Neural progenitor cell (in vitro differentiated cells): ENCODE results near the gene MMD. TPM values are rescaled to one million over a fixed set of nuclear protein-coding genes. Genes with fewer than 3 reads are reported as not detected.

ENCODE experiments used
- DNase-seq: peaks from one replicate; pipeline ENCODE4 v3.0.0-alpha.2; 2016; ENCODE audit warnings: low spot score
- H2AFZ ChIP-seq: fragments of 200-600 bp; sonication (generic); replicated peaks from 2 replicates; pipeline ENCODE4 v1.6.1; 2016; ENCODE audit warnings: antibody characterized with exemption
- H3F3A ChIP-seq: fragments of 200-600 bp; sonication (generic); 2 replicates; pipeline ENCODE4 v1.6.1; 2016; ENCODE audit warnings: antibody characterized with exemption, low read depth
- H3K27ac ChIP-seq: fragments of 200-600 bp; sonication (generic); 2 replicates; pipeline ENCODE4 v1.5.1; 2016; ENCODE audit warnings: mild to moderate bottlenecking
- H3K27me3 ChIP-seq: fragments of 200-600 bp; sonication (generic); 2 replicates; pipeline ENCODE4 v1.6.1; 2016; ENCODE audit warnings: mild to moderate bottlenecking, moderate library complexity
- H3K36me3 ChIP-seq: fragments of 200-600 bp; sonication (generic); 2 replicates; pipeline ENCODE4 v1.5.1; 2016
- H3K4me1 ChIP-seq: fragments of 200-600 bp; sonication (generic); 2 replicates; pipeline ENCODE4 v1.6.1; 2016; ENCODE audit warnings: mixed run types
- H3K4me2 ChIP-seq: fragments of 200-600 bp; sonication (generic); 2 replicates; pipeline ENCODE4 v1.6.1; 2016
- H3K4me3 ChIP-seq: fragments of 200-600 bp; sonication (generic); 2 replicates; pipeline ENCODE4 v1.5.1; 2016
- H3K79me2 ChIP-seq: fragments of 200-600 bp; sonication (generic); 2 replicates; pipeline ENCODE4 v1.6.1; 2016; ENCODE audit warnings: low read depth
- H3K9ac ChIP-seq: fragments of 200-600 bp; sonication (generic); 2 replicates; pipeline ENCODE4 v1.6.1; 2016
- H3K9me3 ChIP-seq: fragments of 200-600 bp; sonication (generic); 2 replicates; pipeline ENCODE4 v1.5.1; 2016; ENCODE audit warnings: low read depth
- H4K20me1 ChIP-seq: fragments of 200-600 bp; sonication (generic); 2 replicates; pipeline ENCODE4 v1.6.1; 2016; ENCODE audit warnings: low read depth
- H3K27ac Mint-ChIP-seq: 3 replicates; pipeline ENCODE4 v1.8.0; 2021; ENCODE audit warnings: mixed read lengths
- H3K27me3 Mint-ChIP-seq: 2 replicates; pipeline ENCODE4 v1.8.0; 2022; ENCODE audit warnings: low read depth, mild to moderate bottlenecking, inconsistent platforms, moderate library complexity, mixed read lengths; ENCODE audit not compliant: insufficient read depth
- H3K36me3 Mint-ChIP-seq: 3 replicates; pipeline ENCODE4 v1.8.0; 2021; ENCODE audit warnings: mixed read lengths
- H3K4me1 Mint-ChIP-seq: 3 replicates; pipeline ENCODE4 v1.8.0; 2021; ENCODE audit warnings: mixed read lengths
- H3K4me3 Mint-ChIP-seq: 3 replicates; pipeline ENCODE4 v1.8.0; 2021; ENCODE audit warnings: mild to moderate bottlenecking, moderate library complexity, mixed read lengths
- H3K9me3 Mint-ChIP-seq: 3 replicates; pipeline ENCODE4 v1.8.0; 2020; ENCODE audit warnings: mixed read lengths
- CTCF ChIP-seq: fragments of 200-600 bp; sonication (generic); IDR thresholded peaks from 2 replicates; pipeline ENCODE4 v1.5.1; 2017; ENCODE audit warnings: antibody characterized with exemption, mild to moderate bottlenecking
- EZH2 ChIP-seq: fragments of 200-600 bp; sonication (generic); IDR thresholded peaks from 2 replicates; pipeline ENCODE4 v1.6.1; 2017; ENCODE audit warnings: antibody characterized with exemption, mild to moderate bottlenecking, moderate library complexity
- EZH2phosphoT487 ChIP-seq: fragments of 200-600 bp; sonication (generic); IDR thresholded peaks from 2 replicates; pipeline ENCODE4 v1.6.1; 2017; ENCODE audit warnings: antibody characterized with exemption
- total RNA-seq: library from RNA; depleted of rRNA; stranded (reverse); fragments of >200 nt; gene quantifications from 2 replicates; pipeline ENCODE4 v1.2.3, GENCODE V29; 2015; ENCODE audit warnings: low replicate concordance

Gene MMD
- total RNA-seq, 1 donor from 2014 or later: 122 TPM

DNA sequence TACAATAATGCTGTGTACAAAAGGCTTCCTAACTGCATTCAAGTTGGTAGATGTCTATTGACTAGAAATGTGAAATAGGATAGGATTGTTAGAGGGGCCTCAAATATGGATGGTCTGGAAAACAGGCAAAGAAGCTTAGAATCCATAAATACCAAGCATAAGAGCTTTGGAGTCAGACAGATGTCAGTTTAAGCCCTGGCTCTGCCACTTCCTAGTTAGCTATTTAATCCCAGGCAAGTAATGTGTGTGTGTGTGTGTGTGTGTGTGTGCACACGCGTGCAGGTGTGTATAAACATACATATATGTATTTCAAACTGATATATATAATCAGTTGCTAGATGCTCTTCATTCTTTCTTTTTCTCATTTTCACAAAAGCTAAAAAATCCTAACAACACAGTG lies 66.7 kb downstream of the MMD start:
- Mint-ChIP-seq H3K36me3 (no peaks in the 10 kb centered on the region), H3K27ac (no peak overlapping the region), H3K9me3 (no peaks in the 10 kb centered on the region), H3K27me3 (no peaks in the 10 kb centered on the region), H3K4me1 (no peaks in the 10 kb centered on the region), H3K4me3 (no peak overlapping the region)
- Histone ChIP-seq H3K4me1 (peaks cover 12% of the 10 kb centered on the region), H4K20me1 (no peaks in the 10 kb centered on the region), H3K27me3 (no peaks in the 10 kb centered on the region), H3K4me3 (no peak overlapping the region), H3K4me2 (no peak overlapping the region), H3K9ac (no peak overlapping the region), H3K36me3 (no peaks in the 10 kb centered on the region), H3K27ac (no peak overlapping the region), H3K79me2 (no peaks in the 10 kb centered on the region), H3F3A (no peaks in the 10 kb centered on the region), H3K9me3 (no peaks in the 10 kb centered on the region), H2AFZ (no peak overlapping the region)
- TF ChIP-seq EZH2phosphoT487: no peak
- TF ChIP-seq CTCF: no peak
- TF ChIP-seq EZH2: no peak
- no peak for DNase-seq

DNA sequence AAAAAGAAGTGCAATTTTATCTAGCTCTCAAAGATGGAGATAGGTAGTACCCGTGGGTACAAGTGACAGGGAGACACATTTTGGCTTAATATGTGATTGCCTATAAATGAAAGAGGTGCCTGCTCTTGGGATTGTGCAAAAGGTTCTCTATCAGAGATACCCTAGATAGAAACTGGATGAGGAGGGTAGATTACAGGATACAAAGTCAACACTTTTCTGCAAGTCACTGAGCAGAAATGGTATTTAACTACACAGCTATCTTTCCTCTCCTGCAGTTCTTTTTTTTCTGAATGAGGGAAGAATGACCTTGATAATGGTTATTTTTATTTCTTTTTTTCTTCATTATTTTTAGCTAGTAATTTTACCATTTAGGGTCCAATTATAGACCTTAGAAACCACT lies 67.6 kb downstream of the MMD start:
- Histone ChIP-seq H3K4me3 (no peak overlapping the region), H4K20me1 (no peaks in the 10 kb centered on the region), H3K9me3 (no peaks in the 10 kb centered on the region), H3K4me1 (peaks cover 12% of the 10 kb centered on the region), H3K27me3 (no peaks in the 10 kb centered on the region), H2AFZ (no peak overlapping the region), H3K27ac (no peak overlapping the region), H3K79me2 (no peaks in the 10 kb centered on the region), H3K4me2 (no peak overlapping the region), H3K9ac (no peak overlapping the region), H3K36me3 (no peaks in the 10 kb centered on the region), H3F3A (no peaks in the 10 kb centered on the region)
- Mint-ChIP-seq H3K27me3 (no peaks in the 10 kb centered on the region), H3K27ac (no peak overlapping the region), H3K4me1 (no peaks in the 10 kb centered on the region), H3K4me3 (no peak overlapping the region), H3K9me3 (no peaks in the 10 kb centered on the region), H3K36me3 (no peaks in the 10 kb centered on the region)
- DNase-seq: no peak
- no peak for TF ChIP-seq CTCF
- no peak for TF ChIP-seq EZH2
- no peak for TF ChIP-seq EZH2phosphoT487

DNA sequence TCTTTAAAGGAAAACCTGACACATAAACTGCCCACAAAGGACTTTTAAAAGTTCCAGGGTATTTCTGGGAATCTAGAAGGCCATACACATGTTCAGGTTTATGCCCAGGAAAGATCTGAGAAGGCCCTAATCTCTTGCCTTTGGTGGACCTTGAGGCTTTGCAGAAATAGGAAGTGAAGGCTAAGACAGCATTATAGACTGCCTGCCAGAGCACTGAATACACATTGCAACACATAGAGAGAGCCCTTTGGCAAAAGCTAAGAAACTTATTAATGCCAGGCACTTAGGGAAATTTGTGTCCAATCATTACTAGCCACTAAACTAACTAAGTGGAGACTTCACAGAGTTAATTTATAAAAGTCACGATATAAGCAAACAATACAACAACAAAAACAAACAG lies 70.4 kb downstream of the MMD start:
- Mint-ChIP-seq H3K9me3 (peaks cover 2% of the 10 kb centered on the region), H3K27ac (no peak overlapping the region), H3K36me3 (no peaks in the 10 kb centered on the region), H3K4me1 (no peaks in the 10 kb centered on the region), H3K4me3 (no peak overlapping the region), H3K27me3 (peaks cover 5% of the 10 kb centered on the region)
- DNase-seq: no peak
- Histone ChIP-seq H3K27me3 (no peaks in the 10 kb centered on the region), H3K27ac (no peak overlapping the region), H4K20me1 (no peaks in the 10 kb centered on the region), H3K4me2 (no peak overlapping the region), H3K36me3 (no peaks in the 10 kb centered on the region), H3F3A (no peaks in the 10 kb centered on the region), H3K79me2 (no peaks in the 10 kb centered on the region), H2AFZ (peak overlapping the region; percentile 94), H3K4me3 (no peak overlapping the region), H3K4me1 (peaks cover 8% of the 10 kb centered on the region), H3K9ac (no peak overlapping the region), H3K9me3 (no peaks in the 10 kb centered on the region)
- TF ChIP-seq EZH2: no peak
- no peak for TF ChIP-seq EZH2phosphoT487
- TF ChIP-seq CTCF: no peak

DNA sequence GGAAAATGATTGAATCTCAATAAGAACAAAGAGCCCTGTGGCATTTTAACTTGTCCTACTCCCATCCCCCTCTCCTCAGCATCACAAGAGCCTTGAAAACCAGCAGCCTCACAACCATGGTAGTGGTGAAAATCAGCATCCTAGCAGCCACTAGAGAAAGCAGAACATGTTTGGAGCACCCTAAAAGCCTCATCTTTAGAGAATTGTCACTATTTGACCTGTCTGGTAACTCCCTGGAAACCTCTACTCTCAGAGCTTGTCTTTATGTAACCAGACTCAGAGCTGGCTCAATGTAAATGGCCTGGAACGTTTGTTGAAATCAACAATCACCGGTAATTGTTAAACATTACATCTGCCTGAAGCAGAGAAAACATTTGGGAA lies 70.8 kb downstream of the MMD start:
- H3K9me3 Mint-ChIP-seq: peaks cover 2% of the 10 kb centered on the region
- Histone ChIP-seq H3K9ac (no peak overlapping the region), H3K4me2 (no peak overlapping the region), H3K27me3 (no peaks in the 10 kb centered on the region), H3K9me3 (no peaks in the 10 kb centered on the region), H3K4me3 (no peak overlapping the region), H3K27ac (no peak overlapping the region), H4K20me1 (no peaks in the 10 kb centered on the region), H3K36me3 (no peaks in the 10 kb centered on the region), H3K4me1 (peaks cover 7% of the 10 kb centered on the region), H3F3A (no peaks in the 10 kb centered on the region), H3K79me2 (no peaks in the 10 kb centered on the region), H2AFZ (peak overlapping the region; percentile 94)
- peaks cover 5% of the 10 kb centered on the region for H3K27me3 Mint-ChIP-seq
- DNase-seq: no peak
- no peak overlapping the region for H3K4me3 Mint-ChIP-seq
- TF ChIP-seq EZH2phosphoT487 (no peak), EZH2 (no peak), CTCF (no peak)
- no peaks in the 10 kb centered on the region for H3K4me1 Mint-ChIP-seq
- H3K36me3 Mint-ChIP-seq: no peaks in the 10 kb centered on the region
- H3K27ac Mint-ChIP-seq: no peak overlapping the region
